ENCODE results near the gene EVX2.

The EVX2 gene

DNA sequence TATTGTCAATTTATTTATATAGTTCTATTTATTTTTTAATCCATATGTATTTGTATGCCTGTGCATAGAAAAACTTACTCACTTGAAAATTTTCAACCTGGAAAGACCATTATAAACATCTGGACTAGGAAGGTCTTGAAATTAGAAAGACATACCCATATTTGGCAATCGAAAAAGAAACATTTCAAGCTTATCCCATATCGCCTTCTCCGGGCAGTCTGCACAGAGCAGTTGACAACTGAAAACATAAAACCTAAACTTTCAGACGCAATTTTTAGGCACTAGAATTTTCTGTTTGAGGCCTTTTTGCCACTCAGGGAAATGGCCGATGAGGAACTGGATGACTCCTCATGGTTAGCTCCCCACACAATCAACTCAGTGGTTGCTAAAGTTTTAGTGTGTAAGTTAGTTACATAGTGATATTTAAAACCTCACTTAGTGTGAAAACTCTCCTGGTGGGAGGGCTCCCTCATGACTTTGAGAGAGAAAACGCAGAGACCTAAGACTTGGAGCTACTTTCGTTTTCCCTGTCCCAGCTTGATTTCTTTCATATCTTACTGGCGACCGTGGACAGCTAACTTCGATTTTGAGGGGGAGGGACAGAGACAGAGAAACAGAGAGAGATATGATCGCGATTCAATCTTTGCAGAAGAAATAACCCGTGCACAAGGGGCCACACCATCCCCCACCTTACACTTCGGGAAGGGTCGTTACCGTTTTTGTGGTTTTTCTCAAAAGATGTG is 12.7 kb upstream of the EVX2 start:
- no peak for DNase-seq (ENCODE audit: low read depth, low spot score)

DNA sequence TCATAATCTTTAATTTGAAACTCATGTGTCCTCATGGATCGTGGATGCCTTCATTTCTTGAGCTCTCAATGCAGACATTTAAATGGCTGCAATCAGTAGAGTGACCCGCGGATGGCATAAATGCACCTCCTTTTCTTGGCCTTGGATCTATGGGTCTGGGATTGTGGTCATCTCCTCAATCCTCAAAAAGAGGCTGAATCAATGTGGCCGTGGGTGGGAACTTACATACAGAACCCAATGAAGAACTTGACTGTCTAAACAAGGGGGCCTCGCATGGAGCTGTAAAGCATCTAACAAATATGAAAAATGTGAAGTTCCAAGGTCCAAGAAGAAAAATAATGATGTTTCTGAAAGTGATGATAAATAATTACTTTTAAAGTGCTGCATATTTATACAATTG is 11.7 kb upstream of the EVX2 start:
- DNase-seq (ENCODE audit: low read depth, low spot score), result no peak

- DNase-seq (ENCODE audit: low read depth, low spot score), result no peak
Measured at GRCh38 chr2:176094349-176094748, 10.6 kb upstream of the EVX2 start.

DNA sequence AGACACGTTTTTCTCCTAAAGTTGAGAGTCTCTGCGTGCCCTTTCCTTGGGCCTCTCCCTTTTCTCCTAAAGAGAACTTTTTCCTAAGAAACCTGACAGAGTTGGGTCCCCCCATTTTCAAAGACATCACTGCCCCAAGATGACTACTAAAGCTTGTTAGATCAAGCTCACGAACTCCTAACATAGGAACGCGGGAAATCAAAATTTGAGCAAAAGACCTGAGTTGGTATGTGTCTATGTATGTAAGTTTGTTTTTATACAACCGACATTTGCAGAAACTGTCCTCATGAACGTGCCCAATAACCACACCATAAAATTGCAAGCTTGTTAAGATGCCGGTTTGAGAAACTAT is 10.1 kb upstream of the EVX2 start:
- no peak for DNase-seq (ENCODE audit: low read depth, low spot score)

- DNase-seq (ENCODE audit: low read depth, low spot score), result no peak
Measured at GRCh38 chr2:176093145-176093897, 9.6 kb upstream of the EVX2 start.

DNA sequence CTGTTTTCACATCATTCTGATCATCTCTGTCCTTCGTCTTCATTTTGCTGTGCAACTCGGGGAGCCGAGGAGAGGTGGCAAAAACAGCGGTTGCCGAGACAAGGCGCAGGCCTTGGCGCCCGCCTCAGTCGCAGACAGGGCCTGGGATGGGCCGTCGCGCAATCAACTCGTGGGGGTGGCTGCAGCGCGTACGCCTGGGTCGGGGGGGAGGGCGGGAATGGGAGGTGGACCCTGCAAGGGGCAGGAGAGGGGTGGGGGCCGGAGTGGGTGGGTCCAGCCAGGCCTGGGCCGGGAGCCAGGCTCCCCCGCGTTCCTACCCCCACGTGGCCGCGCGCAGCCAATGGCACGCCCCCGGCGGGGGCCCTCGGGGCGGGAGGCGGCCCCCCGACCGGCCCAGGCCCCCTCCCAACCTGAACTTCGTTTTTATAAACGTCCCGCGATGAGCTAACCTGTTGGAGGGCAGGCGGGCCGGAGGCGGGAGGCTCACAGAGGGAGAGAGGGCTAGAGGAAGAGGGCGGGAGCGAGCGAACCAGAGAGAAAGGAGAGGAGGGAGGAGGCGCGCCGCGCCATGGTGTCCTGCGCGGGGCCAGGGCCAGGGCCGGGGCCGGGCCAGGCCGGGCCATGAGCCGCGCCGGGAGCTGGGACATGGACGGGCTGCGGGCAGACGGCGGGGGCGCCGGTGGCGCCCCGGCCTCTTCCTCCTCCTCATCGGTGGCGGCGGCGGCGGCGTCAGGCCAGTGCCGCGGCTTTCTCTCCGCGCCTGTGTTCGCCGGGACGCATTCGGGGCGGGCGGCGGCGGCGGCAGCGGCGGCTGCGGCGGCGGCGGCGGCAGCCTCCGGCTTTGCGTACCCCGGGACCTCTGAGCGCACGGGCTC is 8.7 kb upstream of the EVX2 start, which contains the start of gene HOXD13:
Gene HOXD13, plus strand, starts transcription at position 452 of the 875 bp plus-strand sequence. Its CDS starts 170 bp downstream, at position 622.
- DNase-seq (ENCODE audit: low read depth, low spot score), result no peak

DNA sequence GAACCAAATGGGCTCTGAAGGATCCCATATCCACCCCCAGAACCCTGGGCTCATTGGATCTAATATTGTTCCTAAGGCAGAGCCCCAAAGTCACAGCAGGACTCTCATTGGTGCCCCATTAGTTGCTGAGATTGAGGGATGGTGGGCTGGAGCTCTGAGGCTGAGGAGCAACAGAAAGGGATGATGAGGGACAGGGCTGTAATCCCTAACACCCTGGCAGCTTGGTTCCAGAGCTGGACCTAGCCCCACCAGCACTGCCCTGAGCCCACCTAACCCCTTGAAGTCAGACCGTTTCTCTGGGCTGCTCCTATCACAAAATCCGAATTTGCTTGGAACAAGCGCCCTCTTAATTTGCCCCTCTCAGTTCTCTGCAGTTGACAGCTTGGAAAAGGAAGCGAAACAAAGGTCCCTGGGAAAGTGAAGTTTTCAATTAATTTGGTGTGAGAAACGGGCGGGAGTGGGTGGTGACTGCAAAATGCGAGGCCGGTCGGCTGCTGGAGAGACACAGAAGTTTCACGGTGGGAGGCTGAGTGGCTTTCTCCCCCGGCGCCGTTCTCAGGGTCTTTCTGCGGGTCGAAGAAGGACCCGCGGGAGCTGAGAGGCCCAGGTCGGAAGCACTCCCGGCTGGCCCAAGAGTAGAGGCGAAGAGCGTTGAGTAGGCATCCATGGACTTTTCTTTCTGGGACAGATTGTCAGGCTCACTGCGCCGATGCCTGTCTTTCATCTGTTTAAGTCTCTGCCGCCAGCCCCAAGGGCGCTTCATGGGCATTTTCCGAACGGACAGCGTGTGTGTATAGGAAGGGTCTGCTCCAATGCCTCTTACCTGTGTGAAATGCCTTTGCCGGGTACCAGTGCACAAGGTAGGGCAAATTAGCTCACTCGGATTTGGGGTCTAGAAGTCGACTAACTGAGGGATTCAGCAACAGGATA is 7.8 kb upstream of the EVX2 start:
- DNase-seq (ENCODE audit: low read depth, low spot score), result no peak

- no peak for DNase-seq (ENCODE audit: low read depth, low spot score)
Measured at GRCh38 chr2:176090862-176091261, 7.1 kb upstream of the EVX2 start.

DNA sequence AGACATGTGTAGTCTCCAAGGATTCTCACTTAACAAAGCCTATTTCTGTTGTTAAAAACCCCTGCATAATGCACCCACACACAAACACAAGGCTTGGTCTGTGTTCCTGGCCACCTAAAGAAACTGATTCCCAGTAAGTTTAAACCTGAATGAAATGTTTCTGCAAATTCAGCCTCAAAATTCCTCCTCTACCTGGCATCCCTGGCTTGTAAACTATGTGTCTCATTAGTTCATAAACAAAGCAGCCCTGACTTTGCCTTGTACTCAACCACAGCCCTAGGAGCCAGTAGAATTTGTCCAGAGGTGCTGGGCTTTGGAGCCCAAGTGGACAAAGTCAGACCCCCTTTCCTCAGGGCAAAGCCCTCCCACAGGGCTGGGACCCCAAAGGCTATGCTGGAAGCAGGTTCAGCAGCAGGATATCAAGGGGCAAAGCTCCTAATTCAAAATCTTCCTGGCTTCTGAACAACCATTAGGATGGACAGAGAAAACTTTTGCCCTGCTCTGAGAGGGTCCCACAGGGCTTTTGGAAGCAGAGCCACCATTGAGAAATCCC is 6.2 kb upstream of the EVX2 start:
- DNase-seq (ENCODE audit: low read depth, low spot score), result no peak

- no peak for DNase-seq (ENCODE audit: low read depth, low spot score)
Measured at GRCh38 chr2:176088937-176089842, 5.4 kb upstream of the EVX2 start.

GRCh38 chr2:176088048-176088936 is 4.5 kb upstream of the EVX2 start:
- DNase-seq (ENCODE audit: low read depth, low spot score), result no peak

DNA sequence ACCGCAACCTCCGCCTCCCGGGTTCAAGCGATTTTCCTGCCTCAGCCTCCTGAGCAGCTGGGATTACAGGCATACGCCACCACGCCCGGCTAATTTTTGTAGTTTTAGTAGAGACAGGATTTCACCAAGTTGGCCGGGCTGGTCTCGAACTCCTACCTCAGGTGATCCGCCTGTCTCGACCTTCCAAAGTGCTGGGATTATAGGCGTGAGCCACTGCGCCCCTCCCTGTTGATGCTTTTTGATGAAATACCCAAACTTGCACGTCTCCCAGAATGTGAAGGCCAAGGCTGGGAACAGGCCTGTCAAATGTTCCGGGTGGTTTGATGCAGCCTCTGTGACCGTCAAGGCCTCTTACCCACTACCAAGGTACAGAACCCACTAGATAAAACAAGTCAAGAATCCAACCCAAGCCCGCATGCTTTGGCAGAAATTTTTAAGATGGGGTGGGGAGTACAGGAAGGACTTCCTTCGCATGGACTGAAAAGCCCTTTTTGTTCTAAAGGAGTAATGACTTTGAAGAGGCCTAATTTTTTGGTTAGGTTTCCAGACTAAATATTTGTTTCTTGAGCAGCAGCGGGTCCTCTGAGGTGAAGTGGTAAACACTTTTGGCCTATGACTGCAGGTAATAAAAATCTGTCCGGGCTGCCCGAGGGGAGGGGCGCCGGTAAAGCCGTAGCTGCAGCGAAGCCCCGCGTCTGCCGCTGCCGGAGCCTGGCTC is 3.7 kb upstream of the EVX2 start:
- no peak for DNase-seq (ENCODE audit: low read depth, low spot score)

DNA sequence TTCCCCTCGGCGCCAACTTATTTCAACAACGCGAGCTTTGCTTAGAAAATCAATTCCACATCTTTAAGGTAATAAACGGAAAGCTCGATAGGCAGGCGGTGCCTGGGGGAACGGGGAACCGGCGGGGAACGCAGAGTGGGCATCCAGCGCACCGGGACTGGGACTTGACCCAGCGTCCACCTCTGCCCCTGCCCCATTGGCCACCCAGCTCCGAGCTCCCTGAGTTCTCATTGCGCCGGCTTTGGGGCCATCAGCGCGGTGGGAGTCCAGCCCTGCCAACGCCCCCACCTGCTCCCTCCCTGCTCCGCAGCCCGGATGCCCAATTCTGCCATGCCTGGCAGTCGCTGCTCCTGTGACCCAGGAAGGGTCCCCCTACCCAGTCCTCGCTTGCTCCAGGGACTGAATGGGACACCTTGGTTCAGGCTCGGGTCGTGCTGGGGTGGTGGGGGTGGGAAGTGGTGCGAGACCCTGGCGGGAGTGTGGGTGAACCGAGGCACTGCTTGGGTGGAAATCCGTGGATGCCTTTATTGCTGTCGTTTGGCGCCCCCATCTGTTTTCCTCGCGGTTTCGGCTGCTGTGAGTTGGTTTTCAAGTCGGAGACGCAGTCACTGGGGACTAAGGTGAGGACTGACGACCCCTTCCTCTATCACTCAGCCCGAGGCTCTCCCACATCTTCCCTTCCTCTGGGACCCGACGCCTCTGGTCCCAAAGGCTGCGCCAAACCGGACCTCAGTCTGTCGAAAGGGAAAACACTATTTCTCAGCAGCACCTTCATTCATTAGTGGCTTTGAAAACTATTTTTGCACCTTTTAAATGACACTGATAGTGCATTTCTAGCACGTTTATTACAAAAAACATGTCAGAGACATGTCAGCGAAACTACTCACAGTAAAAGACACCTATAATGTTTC is 2.4 kb upstream of the EVX2 start:
- DNase-seq (ENCODE audit: low read depth, low spot score), result no peak

DNA sequence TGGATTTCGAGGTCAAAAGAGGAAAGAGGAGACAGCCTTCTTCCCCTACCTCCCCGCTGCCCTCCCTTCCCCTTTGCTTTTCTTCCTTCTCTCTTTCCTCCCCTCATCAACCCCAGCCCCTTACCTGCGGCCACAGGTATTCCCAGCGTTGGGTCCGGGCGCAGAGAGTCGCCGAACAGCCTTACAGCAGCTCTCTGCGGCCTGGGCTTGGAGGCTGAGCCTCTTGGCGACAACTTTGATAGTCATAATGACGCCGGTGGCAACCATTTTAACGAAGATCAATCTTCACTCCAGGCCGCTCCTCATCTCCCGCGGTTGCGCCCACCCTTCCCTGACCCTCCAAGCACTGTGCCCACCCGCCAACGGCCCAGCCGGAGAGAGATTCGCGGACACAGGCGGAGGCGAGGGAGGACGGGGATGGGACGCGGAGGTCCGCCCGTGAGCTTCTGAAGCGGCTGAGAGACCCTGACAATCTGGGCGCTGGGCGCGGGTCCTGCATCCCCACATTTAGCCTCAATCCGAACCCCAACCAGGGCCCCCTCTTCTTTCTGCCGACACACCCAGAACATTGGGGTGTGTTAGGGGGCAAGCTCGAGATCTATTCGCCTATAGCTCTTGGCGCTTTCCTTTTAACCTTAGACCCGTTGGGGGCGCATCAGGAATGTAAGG is 1.5 kb upstream of the EVX2 start:
- no peak for DNase-seq (ENCODE audit: low read depth, low spot score)

GRCh38 chr2:176084611-176085119 is 903 bp upstream of the EVX2 start:
- no peak for DNase-seq (ENCODE audit: low read depth, low spot score)

Data from iPS DF 19.7 (cell line).